Measurements from ENCODE around the gene ABCA12. TPM values are rescaled to one million over a fixed set of nuclear protein-coding genes. Genes with fewer than 3 reads are reported as not detected.

The ABCA12 gene
- total RNA-seq, 1 donor: not detected

GRCh38 chr2:215137741-215138340, 585 bp downstream of the ABCA12 start:
- no peak for DNase-seq (ENCODE audit: low read depth in 2 of 3, low spot score in 2 of 3)

GRCh38 chr2:215137329-215137686, 1.1 kb downstream of the ABCA12 start:
- no peak for DNase-seq (ENCODE audit: low read depth in 2 of 3, low spot score in 2 of 3)

GRCh38 chr2:215136669-215137328, 1.6 kb downstream of the ABCA12 start:
- DNase-seq (ENCODE audit: low read depth in 2 of 3, low spot score in 2 of 3): no peak

- DNase-seq (ENCODE audit: low read depth in 2 of 3, low spot score in 2 of 3): no peak
Measured at GRCh38 chr2:215120401-215120800, 18.0 kb downstream of the ABCA12 start.

GRCh38 chr2:215119847-215120246, 18.6 kb downstream of the ABCA12 start:
- no peak for DNase-seq (ENCODE audit: low read depth in 2 of 3, low spot score in 2 of 3)

- no peak for DNase-seq (ENCODE audit: low read depth in 2 of 3, low spot score in 2 of 3)
Measured at GRCh38 chr2:215110918-215111317, 27.5 kb downstream of the ABCA12 start.

GRCh38 chr2:215107216-215108056, 31.0 kb downstream of the ABCA12 start:
- no peak for DNase-seq (ENCODE audit: low read depth in 2 of 3, low spot score in 2 of 3)

- no peak for DNase-seq (ENCODE audit: low read depth in 2 of 3, low spot score in 2 of 3)
Measured at GRCh38 chr2:215105607-215106354, 32.6 kb downstream of the ABCA12 start.

GRCh38 chr2:215104226-215104625, 34.2 kb downstream of the ABCA12 start:
- DNase-seq (ENCODE audit: low read depth in 2 of 3, low spot score in 2 of 3): no peak

- no peak for DNase-seq (ENCODE audit: low read depth in 2 of 3, low spot score in 2 of 3)
Measured at GRCh38 chr2:215098875-215099274, 39.6 kb downstream of the ABCA12 start.

GRCh38 chr2:215084080-215084479, 54.3 kb downstream of the ABCA12 start:
- DNase-seq (ENCODE audit: low read depth in 2 of 3, low spot score in 2 of 3): no peak

GRCh38 chr2:215083146-215083545, 55.3 kb downstream of the ABCA12 start:
- no peak for DNase-seq (ENCODE audit: low read depth in 2 of 3, low spot score in 2 of 3)

- no peak for DNase-seq (ENCODE audit: low read depth in 2 of 3, low spot score in 2 of 3)
Measured at GRCh38 chr2:215082446-215082845, 56.0 kb downstream of the ABCA12 start.

- DNase-seq (ENCODE audit: low read depth in 2 of 3, low spot score in 2 of 3): no peak
Measured at GRCh38 chr2:215080545-215080944, 57.9 kb downstream of the ABCA12 start.

GRCh38 chr2:215071676-215072075, 66.8 kb downstream of the ABCA12 start:
- DNase-seq (ENCODE audit: low read depth in 2 of 3, low spot score in 2 of 3): no peak

- DNase-seq (ENCODE audit: low read depth in 2 of 3, low spot score in 2 of 3): no peak
Measured at GRCh38 chr2:215068399-215068798, 70.0 kb downstream of the ABCA12 start.

GRCh38 chr2:215066124-215066523, 72.3 kb downstream of the ABCA12 start:
- no peak for DNase-seq (ENCODE audit: low read depth in 2 of 3, low spot score in 2 of 3)

- DNase-seq (ENCODE audit: low read depth in 2 of 3, low spot score in 2 of 3): no peak
Measured at GRCh38 chr2:215063526-215063925, 74.9 kb downstream of the ABCA12 start.

GRCh38 chr2:215060861-215061536, 77.4 kb downstream of the ABCA12 start:
- DNase-seq (ENCODE audit: low read depth in 2 of 3, low spot score in 2 of 3): no peak

GRCh38 chr2:215059724-215060123, 78.7 kb downstream of the ABCA12 start:
- DNase-seq (ENCODE audit: low read depth in 2 of 3, low spot score in 2 of 3): no peak

- DNase-seq (ENCODE audit: low read depth in 2 of 3, low spot score in 2 of 3): no peak
Measured at GRCh38 chr2:215055891-215056290, 82.5 kb downstream of the ABCA12 start.

Measured in hematopoietic multipotent progenitor cell (in vitro differentiated cells).